PC-3 (cell line): Measurements from ENCODE around the gene TRAPPC13. TPM values are rescaled to one million over a fixed set of nuclear protein-coding genes. Genes with fewer than 3 reads are reported as not detected.
"Not testable (repeated sequence)": the region's sequence is repeated elsewhere in the genome, so short reads cannot be mapped to it uniquely, and the experiment has no call there.

ENCODE experiments used
- ATAC-seq: fragments of 200-7000 bp; cut with Tn5 transposase; 2 replicates; pipeline ENCODE4 v1.9.1; 2020; ENCODE audit warnings: mild to moderate bottlenecking, moderate library complexity
- BruUV-seq: library from RNA; stranded (reverse); fragments of 400-500 nt; replicated peaks from 2 replicates; lab custom pipeline; 2021; lab: Mats Ljungman, UMichigan
- CTCF ChIA-PET: fragments of 300-600 bp; sonication (Branson Sonifier 250); formaldehyde crosslinking; loops from one replicate; lab custom pipeline; 2022; ENCODE audit warnings: antibody characterized with exemption; lab: Charles Lee
- POLR2A ChIA-PET: fragments of 300-600 bp; sonication (Branson Sonifier 250); formaldehyde crosslinking; loops from one replicate; lab custom pipeline; 2022; ENCODE audit warnings: antibody characterized with exemption; ENCODE audit not compliant: unreplicated experiment; lab: Charles Lee
- DNase-seq: peaks from one replicate; pipeline ENCODE4 v3.0.0-alpha.2; 2015
- H2AFZ ChIP-seq: fragments of 300-600 bp; sonication (generic); 2 replicates; pipeline ENCODE4 v1.6.0; 2016; ENCODE audit warnings: antibody characterized with exemption, low read length
- H3F3A ChIP-seq: fragments of 300-600 bp; sonication (generic); one replicate; pipeline ENCODE4 v1.6.0; 2017; ENCODE audit warnings: antibody characterized with exemption, low read length, control low read depth, mild to moderate bottlenecking; ENCODE audit not compliant: unreplicated experiment
- H3K27ac ChIP-seq: fragments of 300-600 bp; sonication (generic); 2 replicates; pipeline ENCODE4 v1.5.1; 2016; ENCODE audit warnings: mild to moderate bottlenecking, low read length
- H3K27me3 ChIP-seq: fragments of 300-600 bp; sonication (generic); 2 replicates; pipeline ENCODE4 v1.6.1; 2016; ENCODE audit warnings: low read length, mixed read lengths
- H3K36me3 ChIP-seq: fragments of 300-600 bp; sonication (generic); 2 replicates; pipeline ENCODE4 v1.6.1; 2016; ENCODE audit warnings: low read depth, mixed run types, low read length, mixed read lengths
- H3K4me1 ChIP-seq: fragments of 300-600 bp; sonication (generic); 2 replicates; pipeline ENCODE4 v1.5.1; 2016; ENCODE audit warnings: low read length; ENCODE audit not compliant: insufficient read depth
- H3K4me2 ChIP-seq: fragments of 300-600 bp; sonication (generic); 2 replicates; pipeline ENCODE4 v1.6.0; 2016; ENCODE audit warnings: low read length
- H3K4me3 ChIP-seq: fragments of 300-600 bp; sonication (generic); 2 replicates; pipeline ENCODE4 v1.5.1; 2016; ENCODE audit warnings: mild to moderate bottlenecking, low read length, mixed read lengths
- H3K79me2 ChIP-seq: fragments of 300-600 bp; sonication (generic); 2 replicates; pipeline ENCODE4 v1.6.1; 2017; ENCODE audit warnings: low read length, mixed read lengths
- H3K9ac ChIP-seq: fragments of 300-600 bp; sonication (generic); 2 replicates; pipeline ENCODE4 v1.6.0; 2016; ENCODE audit warnings: mild to moderate bottlenecking, low read length
- H3K9me2 ChIP-seq: fragments of 300-600 bp; sonication (generic); replicated peaks from 2 replicates; pipeline ENCODE4 v1.6.1; 2016; ENCODE audit warnings: mixed run types, low read length, mixed read lengths
- H3K9me3 ChIP-seq: fragments of 300-600 bp; sonication (generic); 2 replicates; pipeline ENCODE4 v1.6.1; 2016; ENCODE audit warnings: low read length, mixed read lengths
- H4K20me1 ChIP-seq: fragments of 300-600 bp; sonication (generic); 2 replicates; pipeline ENCODE4 v1.6.1; 2016; ENCODE audit warnings: low read length, mixed read lengths
- CTCF ChIP-seq: fragments of 300-600 bp; sonication (generic); conservative IDR thresholded peaks from 2 replicates; pipeline ENCODE4 v1.5.1; 2017; ENCODE audit warnings: antibody characterized with exemption, low read depth, mild to moderate bottlenecking, low read length
- EZH2 ChIP-seq: fragments of 300-600 bp; sonication (generic); IDR thresholded peaks from one replicate; pipeline ENCODE4 v1.6.1; 2017; ENCODE audit warnings: antibody characterized with exemption, mild to moderate bottlenecking, low read length; ENCODE audit not compliant: unreplicated experiment
- EZH2phosphoT487 ChIP-seq: fragments of 300-600 bp; sonication (generic); IDR thresholded peaks from 2 replicates; pipeline ENCODE4 v1.6.1; 2018; ENCODE audit warnings: mild to moderate bottlenecking, antibody characterized with exemption, low read length, borderline replicate concordance
- intact Hi-C: fragments of 100-400 bp; cut with micrococcal nuclease; formaldehyde crosslinking; loops from 2 replicates; pipeline ENCODE4 v1.9.0; 2023
- total RNA-seq: library from RNA; depleted of rRNA; stranded (reverse); fragments of >200 nt; gene quantifications from 2 replicates; pipeline ENCODE4 v1.2.3, GENCODE V29; 2014

The TRAPPC13 gene
- total RNA-seq, 1 experiment from 2014 or later, result 6.6 TPM

GRCh38 chr5:65674749-65675148 lies 49.9 kb downstream of the TRAPPC13 start:
- intact Hi-C loops, result no loop called here
- H3K9me3 ChIP-seq, result no peaks in the 10 kb centered on the region
- DNase-seq, result no peak
- no peak for ATAC-seq
- H3K4me2 ChIP-seq, result no peak overlapping the region
- no peaks in the 10 kb centered on the region for H4K20me1 ChIP-seq
- H3K36me3 ChIP-seq, result no peaks in the 10 kb centered on the region
- no peaks in the 10 kb centered on the region for H3K9me2 ChIP-seq
- BruUV-seq, result no TSS peak
- no peaks in the 10 kb centered on the region for H3K4me1 ChIP-seq
- H3K9ac ChIP-seq, result no peak overlapping the region
- no peaks in the 10 kb centered on the region for H3K79me2 ChIP-seq
- no peak overlapping the region for H2AFZ ChIP-seq
- H3K27ac ChIP-seq, result no peak overlapping the region
- CTCF ChIA-PET, result no interaction called here
- H3K27me3 ChIP-seq, result no peaks in the 10 kb centered on the region
- TF ChIP-seq EZH2phosphoT487, result no peak
- TF ChIP-seq EZH2, result no peak
- no peak for TF ChIP-seq CTCF
- H3F3A ChIP-seq, result no peaks in the 10 kb centered on the region
- POLR2A ChIA-PET, result no interaction called here
- H3K4me3 ChIP-seq, result no peak overlapping the region

GRCh38 chr5:65676056-65676455 lies 51.2 kb downstream of the TRAPPC13 start:
- POLR2A ChIA-PET, BruUV-seq, CTCF ChIA-PET: not testable (repeated sequence)

GRCh38 chr5:65682148-65682547 lies 57.3 kb downstream of the TRAPPC13 start:
- DNase-seq, result no peak
- Histone ChIP-seq H2AFZ (no peak overlapping the region), H4K20me1 (no peaks in the 10 kb centered on the region), H3K9me2 (no peaks in the 10 kb centered on the region), H3K9ac (no peak overlapping the region), H3K36me3 (no peaks in the 10 kb centered on the region), H3K4me3 (no peak overlapping the region), H3K4me2 (no peak overlapping the region), H3K27me3 (no peaks in the 10 kb centered on the region), H3K9me3 (no peaks in the 10 kb centered on the region), H3K27ac (no peak overlapping the region), H3F3A (no peaks in the 10 kb centered on the region), H3K4me1 (no peaks in the 10 kb centered on the region), H3K79me2 (no peaks in the 10 kb centered on the region)
- ChIA-PET POLR2A (no interaction called here), CTCF (no interaction called here)
- no peak for ATAC-seq
- no TSS peak for BruUV-seq
- intact Hi-C loops, result no loop called here
- TF ChIP-seq CTCF, result no peak

More at GRCh38 chr5:65676056-65676455, 51.2 kb downstream of the TRAPPC13 start:
- H3K79me2 ChIP-seq, H3K27me3 ChIP-seq, H3K4me2 ChIP-seq, intact Hi-C loops, DNase-seq, H4K20me1 ChIP-seq, H3K27ac ChIP-seq, ATAC-seq, H3K4me3 ChIP-seq, H3K4me1 ChIP-seq, H3K36me3 ChIP-seq, H3K9ac ChIP-seq, H2AFZ ChIP-seq, H3F3A ChIP-seq, H3K9me2 ChIP-seq, H3K9me3 ChIP-seq: not testable (repeated sequence)
